ENCODE measurements around the gene TDRD12. TPM values are rescaled to one million over a fixed set of nuclear protein-coding genes. Genes with fewer than 3 reads are reported as not detected.

Gene TDRD12
- total and polyA plus RNA-seq, 2 experiments from 2014 or later, result 0.68 to 2.8 TPM

GRCh38 chr19:32711747-32712146, 7.8 kb upstream of the TDRD12 start:
- Histone ChIP-seq H3K9me2 (ENCODE audit: insufficient read depth) (no peaks in the 10 kb centered on the region), H3K4me1 (ENCODE audit: insufficient read depth) (no peaks in the 10 kb centered on the region), H3K4me3 (no peak overlapping the region), H3K79me2 (replicated peaks; ENCODE audit: insufficient read depth) (no peaks in the 10 kb centered on the region), H3K27ac (ENCODE audit: low read depth) (no peak overlapping the region), H3K36me3 (ENCODE audit: insufficient read depth) (no peaks in the 10 kb centered on the region), H2AFZ (no peak overlapping the region), H3F3A (replicated peaks; ENCODE audit: low read depth) (no peaks in the 10 kb centered on the region), H3K4me2 (no peak overlapping the region), H3K27me3 (ENCODE audit: insufficient read depth) (no peaks in the 10 kb centered on the region), H4K20me1 (replicated peaks; ENCODE audit: insufficient read depth) (0 out of 2 replicates have a peak, but pooled peaks cover 2% of the 10 kb centered on the region)
- ATAC-seq (no peak), DNase-seq (ENCODE audit: low spot score) (no peak)
- H3K4me3 Mint-ChIP-seq, result no peak overlapping the region
- no peak for TF ChIP-seq ETS1 (IDR thresholded peaks at IDR 0.05)
- no peak for TF ChIP-seq POLR2AphosphoS5 (IDR thresholded peaks at IDR 0.05; ENCODE audit: low read depth)
- TF ChIP-seq ZNF114 (CRISPR knock-in tag; IDR thresholded peaks at IDR 0.05), result no peak
- TF ChIP-seq JUNB (IDR thresholded peaks at IDR 0.05; ENCODE audit: unreplicated experiment), result no peak
- TF ChIP-seq STAT1 (IDR thresholded peaks at IDR 0.05; ENCODE audit: unreplicated experiment), result no peak
- TF ChIP-seq ZNF331 (CRISPR knock-in tag; IDR thresholded peaks at IDR 0.05; ENCODE audit: low read depth), result no peak
- no peak for TF ChIP-seq NANOG (IDR thresholded peaks at IDR 0.05; ENCODE audit: borderline replicate concordance)
- TF ChIP-seq CTCF (conservative IDR thresholded peaks at IDR 0.05; ENCODE audit: low read depth in 2 of 2), result no peak
- no peak for TF ChIP-seq EZH2 (IDR thresholded peaks at IDR 0.05; ENCODE audit: low read depth, unreplicated experiment)
- no peak for TF ChIP-seq CREB1 (CRISPR knock-in tag; IDR thresholded peaks at IDR 0.05; ENCODE audit: low read depth)
- no peak for TF ChIP-seq REST (IDR thresholded peaks at IDR 0.05; ENCODE audit: unreplicated experiment)
- TF ChIP-seq EZH2phosphoT487 (IDR thresholded peaks at IDR 0.05; ENCODE audit: unreplicated experiment), result no peak
- no peak for TF ChIP-seq ZNF462 (CRISPR knock-in tag; IDR thresholded peaks at IDR 0.05)
- no peaks in the 10 kb centered on the region for H3K4me1 Mint-ChIP-seq
- peaks cover 4% of the 10 kb centered on the region for H3K27me3 Mint-ChIP-seq (ENCODE audit: insufficient read depth, low read depth, poor library complexity)
- no peaks in the 10 kb centered on the region for H3K9me3 Mint-ChIP-seq
- H3K27ac Mint-ChIP-seq, result no peak overlapping the region
- H3K36me3 Mint-ChIP-seq (ENCODE audit: low read depth), result no peaks in the 10 kb centered on the region
